Stimulated activated CD4-positive, alpha-beta T cell treated with anti-CD3 and anti-CD28 coated beads, Interleukin-1b, Interleukin-23, amount 100 ng/mL, for 48 hours (primary cell): ENCODE results near the gene SGSM2.
A peak's percentile ranks its signal among the peaks of the same experiment; 100 is the strongest.
"Not testable (repeated sequence)": the region's sequence is repeated elsewhere in the genome, so short reads cannot be mapped to it uniquely, and the experiment has no call there.

ENCODE experiments used
- DNase-seq: peaks from one replicate; pipeline ENCODE4 v3.0.0-alpha.2; 2020

The SGSM2 gene

GRCh38 chr17:2336852-2337543 lies at the start of gene SGSM2:
SGSM2 (plus strand) TSS chr17:2337501; CDS start chr17:2337689, 188 bp downstream.
- peak; percentile 54 for DNase-seq

- no peak for DNase-seq
Measured at GRCh38 chr17:2289878-2290478, 47.3 kb upstream of the SGSM2 start.

GRCh38 chr17:2292100-2292499 lies 45.2 kb upstream of the SGSM2 start:
- no peak for DNase-seq

GRCh38 chr17:2295575-2295974 lies 41.7 kb upstream of the SGSM2 start:
- no peak for DNase-seq

DNA sequence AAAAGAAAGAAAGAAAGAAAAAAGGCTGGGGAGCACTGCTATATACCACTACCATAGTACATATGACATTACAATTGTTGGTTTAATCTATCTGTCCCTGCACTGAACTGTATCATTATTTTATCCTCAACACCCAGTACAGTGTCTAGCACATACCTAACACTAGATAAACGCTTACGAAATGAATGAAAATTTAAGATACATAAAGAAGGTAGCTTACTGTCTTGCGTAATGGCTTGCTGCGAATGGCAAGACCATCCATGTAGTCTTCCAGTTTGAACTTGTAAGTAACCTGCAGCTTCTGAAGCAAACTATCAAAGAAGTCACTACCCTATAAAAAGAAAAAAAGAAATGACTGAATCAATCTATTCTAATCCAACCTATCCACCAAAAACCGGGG lies 40.3 kb upstream of the SGSM2 start:
- DNase-seq, result no peak

DNA sequence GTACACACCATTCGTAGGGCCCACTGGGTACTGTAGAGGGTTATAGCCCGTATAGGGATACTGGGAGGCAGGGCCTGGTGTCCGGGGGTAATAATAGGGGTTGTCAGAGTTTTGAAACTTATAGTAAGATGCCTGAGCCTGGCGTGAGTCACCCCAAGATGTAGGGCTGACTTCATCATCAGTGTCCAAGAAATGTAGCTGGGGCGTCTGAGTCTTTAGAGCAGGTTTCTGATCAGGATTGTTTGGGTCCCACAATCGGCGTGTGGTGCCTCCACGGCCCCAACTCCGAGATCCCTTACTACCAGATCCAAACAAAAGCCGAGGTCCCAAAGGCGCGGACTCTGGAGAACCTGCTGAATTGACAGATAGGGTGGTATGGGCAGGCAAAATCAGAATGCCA lies 38.2 kb upstream of the SGSM2 start:
- no peak for DNase-seq

DNA sequence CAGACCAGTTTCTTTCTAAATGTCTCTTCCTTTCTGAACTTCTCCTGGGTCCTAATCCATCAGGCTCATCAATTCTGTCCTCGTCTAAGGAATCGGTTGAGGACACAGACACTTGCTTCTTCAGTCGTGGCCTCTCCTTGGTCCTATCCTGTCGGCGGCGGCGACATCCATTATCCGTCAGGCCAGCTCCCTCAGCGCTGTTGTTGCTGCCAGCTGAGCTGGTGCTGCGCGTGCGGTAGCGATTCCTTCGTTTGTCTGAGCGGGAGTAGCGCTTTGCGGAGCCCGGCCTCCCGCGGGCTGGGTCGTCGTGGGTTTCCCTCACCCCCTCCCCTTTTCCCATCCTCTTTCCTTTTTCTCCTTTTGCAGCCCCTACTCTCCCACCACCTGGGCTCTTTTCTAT lies 37.5 kb upstream of the SGSM2 start:
- DNase-seq, result no peak

- no peak for DNase-seq
Measured at GRCh38 chr17:2302778-2303203, 34.5 kb upstream of the SGSM2 start.

DNA sequence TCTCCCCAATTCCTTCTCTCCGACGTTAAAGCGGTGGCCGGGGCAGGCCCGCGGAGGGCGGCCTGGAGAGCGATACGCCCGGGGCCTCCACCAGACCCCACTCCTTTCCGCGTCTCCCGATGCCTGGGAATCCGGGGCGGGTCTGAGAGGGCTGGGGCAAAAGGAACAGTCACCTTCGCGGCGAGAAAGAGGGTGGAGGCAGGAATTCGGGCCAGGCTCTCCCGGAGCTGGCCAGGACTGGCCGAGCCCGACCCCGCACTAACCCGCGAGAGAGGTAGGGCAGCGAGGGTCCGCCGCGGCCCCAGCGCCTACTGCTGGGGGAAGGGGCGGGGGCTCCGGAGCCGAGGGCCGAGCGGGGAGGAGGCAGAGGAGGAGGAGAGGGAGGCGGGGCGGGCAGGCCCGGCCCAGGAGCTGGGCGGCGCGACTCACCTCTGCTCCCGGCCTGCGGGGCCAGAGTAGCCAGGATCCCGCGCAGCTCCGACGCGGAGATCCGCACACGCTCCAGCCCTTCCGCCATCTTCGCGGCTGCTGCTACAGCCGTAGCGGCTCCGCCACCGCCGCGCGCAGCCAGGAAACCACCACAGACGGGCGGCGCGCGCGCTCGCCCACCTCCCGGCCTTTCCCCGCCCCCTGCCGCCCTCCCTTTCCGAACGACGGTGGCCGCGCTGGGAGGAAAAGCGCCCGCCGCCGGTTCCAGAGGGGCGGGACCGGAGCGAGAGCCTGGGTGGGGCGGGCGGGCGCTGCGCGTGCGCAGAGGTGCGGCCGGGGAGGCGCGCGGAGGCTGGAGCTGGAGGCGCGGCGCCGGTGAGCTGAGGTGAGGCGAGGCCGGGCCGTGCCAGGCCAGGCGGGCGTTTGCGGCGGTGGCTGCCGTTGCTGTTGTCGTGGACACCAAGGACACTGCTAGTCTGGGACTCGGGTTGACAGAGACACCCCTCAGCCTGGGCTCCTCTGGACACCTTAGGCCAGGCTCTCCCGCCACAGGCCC lies 33.8 kb upstream of the SGSM2 start, which contains the start of the genes SMG6 and SRR:
TSS of gene SMG6 (minus strand) at position 582 of the 985 bp plus-strand sequence. CDS start at position 517, 65 bp downstream.
TSS of gene SRR (plus strand) at position 747 of the 985 bp plus-strand sequence. CDS start 11,611 bp downstream, outside the sequence.
- peak; percentile 94 for DNase-seq

DNA sequence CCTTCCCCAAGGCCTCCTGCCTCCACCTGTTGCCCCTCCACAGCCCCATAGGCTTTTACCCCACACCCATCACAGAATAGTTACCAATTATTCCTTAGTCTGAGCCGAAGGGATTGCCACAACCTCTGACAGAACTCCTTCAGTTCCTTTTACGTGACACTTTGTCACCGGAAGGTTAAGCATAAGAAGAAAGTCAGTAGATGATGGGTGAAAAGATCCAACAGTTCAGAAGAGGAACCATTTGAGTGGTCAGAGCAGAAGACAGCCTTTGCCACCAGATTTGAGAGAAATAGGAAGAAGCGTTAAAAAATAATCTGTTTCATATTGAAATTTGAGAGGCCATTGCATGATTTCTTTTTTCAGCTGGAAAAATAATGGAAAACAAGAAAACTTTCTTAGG lies 32.4 kb upstream of the SGSM2 start:
- no peak for DNase-seq

- no peak for DNase-seq
Measured at GRCh38 chr17:2309338-2310154, 27.8 kb upstream of the SGSM2 start.

GRCh38 chr17:2312736-2313135 lies 24.6 kb upstream of the SGSM2 start:
- no peak for DNase-seq

DNA sequence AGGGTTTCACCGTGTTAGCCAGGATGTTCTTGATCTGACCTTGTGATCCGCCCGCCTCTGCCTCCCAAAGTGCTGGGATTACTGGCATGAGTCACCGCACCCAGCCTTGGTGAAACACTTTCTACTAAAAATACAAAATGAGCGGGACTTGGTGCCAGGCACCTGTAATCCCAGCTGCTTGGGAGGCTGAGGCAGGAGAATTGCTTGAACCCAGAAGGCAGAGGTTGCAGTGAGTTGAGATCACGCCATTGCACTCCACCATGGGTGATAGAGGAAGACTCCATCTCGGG lies 20.4 kb upstream of the SGSM2 start:
- not testable (repeated sequence) for DNase-seq

DNA sequence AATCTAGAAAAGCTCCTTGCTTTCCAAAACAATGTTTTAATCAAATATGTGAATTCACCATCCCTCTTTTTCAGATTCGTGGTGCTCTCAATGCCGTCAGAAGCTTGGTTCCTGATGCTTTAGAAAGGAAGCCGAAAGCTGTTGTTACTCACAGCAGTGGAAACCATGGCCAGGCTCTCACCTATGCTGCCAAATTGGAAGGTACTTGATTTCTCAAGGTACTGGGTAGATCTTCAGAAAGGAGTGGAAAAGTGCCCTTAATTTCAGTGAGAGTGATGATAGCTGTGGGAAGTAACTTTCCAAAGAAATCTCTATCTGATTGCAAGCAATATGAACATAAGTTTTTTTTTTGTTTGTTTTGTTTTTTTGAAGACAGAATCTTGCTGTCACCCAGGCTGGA lies 19.5 kb upstream of the SGSM2 start:
- no peak for DNase-seq

DNA sequence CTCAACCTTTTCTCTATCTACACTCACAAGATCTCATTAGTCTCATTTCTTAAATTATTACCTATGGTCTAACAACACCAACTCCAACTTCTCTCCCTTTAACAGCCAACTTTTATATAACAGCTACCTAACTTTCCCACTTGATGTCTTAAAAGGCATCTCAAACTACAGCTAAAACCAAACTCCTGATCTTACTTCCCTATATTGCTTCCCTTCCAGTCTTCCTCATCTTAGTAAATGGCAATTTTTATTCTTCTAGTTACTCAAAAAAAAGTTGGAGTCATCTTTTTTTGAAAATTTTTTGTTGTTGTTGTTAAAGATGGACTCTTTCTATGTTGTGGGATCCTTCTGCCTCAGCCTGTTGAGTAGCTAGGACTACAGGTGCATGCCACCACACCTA lies 18.2 kb upstream of the SGSM2 start:
- no peak for DNase-seq

- DNase-seq, result no peak
Measured at GRCh38 chr17:2321399-2321798, 15.9 kb upstream of the SGSM2 start.

DNA sequence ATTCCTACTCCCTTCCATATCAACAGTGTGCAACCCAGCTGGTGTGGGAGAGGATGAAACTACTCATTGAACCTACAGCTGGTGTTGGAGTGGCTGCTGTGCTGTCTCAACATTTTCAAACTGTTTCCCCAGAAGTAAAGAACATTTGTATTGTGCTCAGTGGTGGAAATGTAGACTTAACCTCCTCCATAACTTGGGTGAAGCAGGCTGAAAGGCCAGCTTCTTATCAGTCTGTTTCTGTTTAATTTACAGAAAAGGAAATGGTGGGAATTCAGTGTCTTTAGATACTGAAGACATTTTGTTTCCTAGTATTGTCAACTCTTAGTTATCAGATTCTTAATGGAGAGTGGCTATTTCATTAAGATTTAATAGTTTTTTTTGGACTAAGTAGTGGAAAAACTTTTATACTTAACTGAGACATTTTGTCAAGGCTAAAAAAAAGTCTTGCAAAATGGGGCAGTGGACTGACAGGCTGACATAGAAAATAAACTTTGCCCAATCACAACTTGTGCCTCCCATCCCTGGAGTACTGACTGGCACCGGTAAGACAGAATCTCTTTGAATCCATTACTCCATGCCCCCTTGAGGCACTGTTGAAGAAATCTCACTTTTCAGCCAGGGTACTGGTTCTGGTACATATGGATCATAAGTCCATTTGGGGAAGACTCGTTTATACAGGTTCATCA lies 13.5 kb upstream of the SGSM2 start:
- no peak for DNase-seq

- DNase-seq, result no peak
Measured at GRCh38 chr17:2331303-2331702, 6.0 kb upstream of the SGSM2 start.

DNA sequence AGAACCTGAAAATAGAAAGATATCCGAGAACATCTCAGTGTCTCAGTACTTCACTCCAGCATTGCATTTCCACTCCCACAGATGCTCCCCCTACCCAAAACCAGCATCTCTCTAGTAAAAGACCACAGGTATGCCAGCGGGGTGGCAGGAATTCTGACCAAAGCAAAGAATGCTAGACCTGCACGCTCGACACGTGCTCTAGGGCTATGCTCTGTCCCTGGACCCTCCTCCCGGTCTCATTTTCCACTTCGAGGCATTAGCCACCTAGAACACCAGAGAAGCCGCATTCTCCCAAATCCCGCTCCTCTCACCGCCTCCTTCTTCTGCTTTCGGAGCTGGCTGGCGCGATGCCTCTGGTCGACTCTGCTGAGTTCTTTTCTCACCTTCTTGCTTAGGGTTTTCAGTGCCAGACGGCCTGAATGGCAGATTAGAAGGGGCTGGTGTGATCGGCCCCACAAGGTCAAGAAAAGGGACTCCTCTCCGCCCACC lies 1.5 kb upstream of the SGSM2 start:
- no peak for DNase-seq

- DNase-seq, result peak; percentile 91
Measured at GRCh38 chr17:2336215-2336851, 968 bp upstream of the SGSM2 start, which contains the start of gene TSR1. TSR1 (minus strand) TSS chr17:2336457; CDS start chr17:2336427, 30 bp downstream.
